PC-9 (cell line): ENCODE measurements around the gene TRIM21. TPM values are rescaled to one million over a fixed set of nuclear protein-coding genes. Genes with fewer than 3 reads are reported as not detected.

Source experiments
- BruUV-seq: library from RNA; stranded (reverse); fragments of 400-500 nt; replicated peaks from 2 replicates; lab custom pipeline; 2021; lab: Mats Ljungman, UMichigan
- CTCF ChIA-PET: fragments of 300-600 bp; sonication (Branson Sonifier 250); formaldehyde crosslinking; loops from one replicate; lab custom pipeline; 2022; ENCODE audit warnings: antibody characterized with exemption; lab: Charles Lee
- POLR2A ChIA-PET: fragments of 300-600 bp; sonication (Branson Sonifier 250); formaldehyde crosslinking; loops from one replicate; lab custom pipeline; 2022; ENCODE audit warnings: antibody characterized with exemption; ENCODE audit not compliant: unreplicated experiment; lab: Charles Lee
- DNase-seq, 2 experiments: peaks; one replicate each; pipeline versions ENCODE4 v3.0.0 to v3.0.0-alpha.2; 2015 to 2022; ENCODE audit warnings: mixed read lengths in 1 of 2
- H2AFZ ChIP-seq: fragments of 200-600 bp; sonication (generic); 2 replicates; pipeline ENCODE4 v1.8.1; 2017; ENCODE audit warnings: antibody characterized with exemption
- H3F3A ChIP-seq: fragments of 200-600 bp; sonication (generic); 2 replicates; pipeline ENCODE4 v1.8.1; 2017; ENCODE audit warnings: antibody characterized with exemption, mild to moderate bottlenecking, low read depth; ENCODE audit not compliant: insufficient read depth
- H3K27ac ChIP-seq: fragments of 200-600 bp; sonication (generic); 2 replicates; pipeline ENCODE4 v1.6.1; 2016; ENCODE audit warnings: mixed run types
- H3K27me3 ChIP-seq: fragments of 200-600 bp; sonication (generic); 2 replicates; pipeline ENCODE4 v1.6.1; 2016; ENCODE audit warnings: low read depth, mixed run types; ENCODE audit not compliant: insufficient read depth
- H3K36me3 ChIP-seq: fragments of 200-600 bp; sonication (generic); 2 replicates; pipeline ENCODE4 v1.6.1; 2016; ENCODE audit warnings: low read depth, mixed run types
- H3K4me1 ChIP-seq: fragments of 200-600 bp; sonication (generic); replicated peaks from 2 replicates; pipeline ENCODE4 v1.6.1; 2016; ENCODE audit warnings: mixed run types; ENCODE audit not compliant: insufficient read depth
- H3K4me2 ChIP-seq: fragments of 200-600 bp; sonication (generic); 2 replicates; pipeline ENCODE4 v1.6.1; 2017; ENCODE audit warnings: mixed run types
- H3K4me3 ChIP-seq: fragments of 200-600 bp; sonication (generic); 2 replicates; pipeline ENCODE4 v1.6.1; 2016; ENCODE audit warnings: mixed run types
- H3K79me2 ChIP-seq: fragments of 200-600 bp; sonication (generic); 2 replicates; pipeline ENCODE4 v1.6.1; 2017; ENCODE audit warnings: low read depth, mixed run types
- H3K9me2 ChIP-seq: fragments of 200-600 bp; sonication (generic); 2 replicates; pipeline ENCODE4 v1.8.1; 2017; ENCODE audit warnings: mild to moderate bottlenecking; ENCODE audit not compliant: insufficient read depth
- H3K9me3 ChIP-seq: fragments of 200-600 bp; sonication (generic); 2 replicates; pipeline ENCODE4 v1.8.1; 2016; ENCODE audit warnings: low read depth; ENCODE audit not compliant: insufficient read depth
- H4K20me1 ChIP-seq: fragments of 200-600 bp; sonication (generic); 2 replicates; pipeline ENCODE4 v1.8.1; 2017; ENCODE audit not compliant: insufficient read depth
- EZH2 ChIP-seq: fragments of 200-600 bp; sonication (generic); IDR thresholded peaks from 2 replicates; pipeline ENCODE4 v1.8.0; 2017; ENCODE audit warnings: antibody characterized with exemption, low read depth
- intact Hi-C: fragments of 100-400 bp; cut with micrococcal nuclease; formaldehyde crosslinking; loops from one replicate; pipeline ENCODE4 v1.10.0; 2022; ENCODE audit not compliant: unreplicated experiment
- total RNA-seq: library from RNA; stranded (reverse); gene quantifications from 2 replicates; pipeline ENCODE4 v1.2.3, GENCODE V29; 2021
- TF ChIP-seq, protein P1 (sequence below): fragments of 200-600 bp; sonication (generic); conservative IDR thresholded peaks from 2 replicates; pipeline ENCODE4 v1.6.1; 2017; ENCODE audit warnings: mixed run types, antibody characterized with exemption, mild to moderate bottlenecking, moderate library complexity

TRIM21 gene
- total RNA-seq, 1 experiment from 2014 or later, result 6.5 TPM

DNA sequence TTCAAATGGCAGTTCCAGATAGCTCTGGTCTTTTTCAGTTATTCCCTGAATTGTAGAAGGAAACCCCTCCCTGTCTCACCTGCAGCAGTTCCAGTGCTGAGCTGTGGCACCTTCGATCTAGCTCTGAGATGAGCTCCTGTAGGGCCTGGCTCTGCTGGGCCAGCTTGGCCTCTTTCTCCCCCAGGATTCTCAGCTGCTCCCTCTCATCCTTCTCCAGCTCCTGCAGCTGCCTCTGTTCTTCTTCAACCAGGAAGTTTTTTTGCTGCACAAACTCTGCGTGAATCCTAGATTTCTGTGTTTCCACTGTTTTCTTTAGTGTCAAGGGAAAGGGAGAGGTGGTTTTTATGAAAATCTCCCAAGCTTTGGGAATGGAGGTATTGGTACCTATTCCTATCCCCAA lies 5.3 kb downstream of the TRIM21 start:
- CTCF ChIA-PET, result no interaction called here
- Histone ChIP-seq H2AFZ (no peak overlapping the region), H3K36me3 (no peaks in the 10 kb centered on the region), H3K4me2 (no peak overlapping the region), H3K4me1 (no peaks in the 10 kb centered on the region), H3K4me3 (no peak overlapping the region), H3F3A (no peaks in the 10 kb centered on the region), H3K27ac (no peak overlapping the region), H3K79me2 (no peaks in the 10 kb centered on the region), H3K9me2 (no peaks in the 10 kb centered on the region), H3K27me3 (no peaks in the 10 kb centered on the region), H4K20me1 (no peaks in the 10 kb centered on the region), H3K9me3 (no peaks in the 10 kb centered on the region)
- POLR2A ChIA-PET, result no interaction called here
- TF ChIP-seq, protein P1, sequence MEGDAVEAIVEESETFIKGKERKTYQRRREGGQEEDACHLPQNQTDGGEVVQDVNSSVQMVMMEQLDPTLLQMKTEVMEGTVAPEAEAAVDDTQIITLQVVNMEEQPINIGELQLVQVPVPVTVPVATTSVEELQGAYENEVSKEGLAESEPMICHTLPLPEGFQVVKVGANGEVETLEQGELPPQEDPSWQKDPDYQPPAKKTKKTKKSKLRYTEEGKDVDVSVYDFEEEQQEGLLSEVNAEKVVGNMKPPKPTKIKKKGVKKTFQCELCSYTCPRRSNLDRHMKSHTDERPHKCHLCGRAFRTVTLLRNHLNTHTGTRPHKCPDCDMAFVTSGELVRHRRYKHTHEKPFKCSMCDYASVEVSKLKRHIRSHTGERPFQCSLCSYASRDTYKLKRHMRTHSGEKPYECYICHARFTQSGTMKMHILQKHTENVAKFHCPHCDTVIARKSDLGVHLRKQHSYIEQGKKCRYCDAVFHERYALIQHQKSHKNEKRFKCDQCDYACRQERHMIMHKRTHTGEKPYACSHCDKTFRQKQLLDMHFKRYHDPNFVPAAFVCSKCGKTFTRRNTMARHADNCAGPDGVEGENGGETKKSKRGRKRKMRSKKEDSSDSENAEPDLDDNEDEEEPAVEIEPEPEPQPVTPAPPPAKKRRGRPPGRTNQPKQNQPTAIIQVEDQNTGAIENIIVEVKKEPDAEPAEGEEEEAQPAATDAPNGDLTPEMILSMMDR, result no peak
- TF ChIP-seq EZH2, result no peak
- no TSS peak for BruUV-seq
- no peak for DNase-seq
- intact Hi-C loops, result no loop called here

DNA sequence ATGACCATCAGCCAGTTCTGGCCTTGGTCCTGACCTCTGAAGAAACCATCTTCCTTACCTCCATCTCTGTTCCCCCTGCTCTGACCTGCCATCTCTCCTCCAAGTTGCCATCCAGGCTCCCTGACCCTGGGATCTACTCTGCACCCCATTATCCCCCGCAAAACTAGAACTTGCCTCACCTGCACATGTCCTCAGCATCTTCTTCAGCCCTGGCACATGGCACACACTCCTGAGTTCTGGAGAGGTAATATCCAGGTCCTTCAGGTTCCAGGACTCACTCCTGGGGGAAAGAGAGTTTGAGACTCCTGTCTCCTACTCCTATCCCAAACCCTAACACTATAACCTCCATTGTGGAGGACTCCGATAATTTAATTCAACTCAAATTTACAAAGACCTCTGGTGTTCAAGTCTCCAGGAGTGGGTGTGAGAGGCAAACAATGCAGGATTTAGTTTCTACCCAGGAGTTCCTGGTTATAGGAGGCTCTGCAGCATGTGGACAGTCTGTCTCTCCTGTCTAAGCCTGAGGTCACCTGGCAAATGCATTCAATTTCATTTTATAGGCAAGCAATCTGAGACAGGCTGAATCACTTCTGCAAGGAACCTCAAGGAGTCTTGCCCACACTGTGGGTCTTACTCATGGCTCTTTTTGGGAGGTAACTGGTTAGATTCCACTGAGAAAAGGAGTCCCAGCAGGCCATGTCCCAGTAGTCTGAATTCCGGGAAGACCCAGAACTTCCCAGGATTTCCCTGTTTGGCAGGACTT lies 7.3 kb downstream of the TRIM21 start:
- POLR2A ChIA-PET, result no interaction called here
- Histone ChIP-seq H3K9me2 (no peaks in the 10 kb centered on the region), H3K4me2 (no peak overlapping the region), H3K9me3 (no peaks in the 10 kb centered on the region), H3K4me3 (no peak overlapping the region), H3K27me3 (no peaks in the 10 kb centered on the region), H3F3A (no peaks in the 10 kb centered on the region), H2AFZ (no peak overlapping the region), H3K27ac (no peak overlapping the region), H4K20me1 (no peaks in the 10 kb centered on the region), H3K36me3 (no peaks in the 10 kb centered on the region), H3K79me2 (no peaks in the 10 kb centered on the region), H3K4me1 (no peaks in the 10 kb centered on the region)
- no peak for DNase-seq
- CTCF ChIA-PET, result no interaction called here
- intact Hi-C loops, result no loop called here
- no TSS peak for BruUV-seq
- TF ChIP-seq EZH2, result no peak
- TF ChIP-seq, protein P1, result no peak

- Histone ChIP-seq H3F3A (no peaks in the 10 kb centered on the region), H3K27ac (no peak overlapping the region), H3K9me2 (no peaks in the 10 kb centered on the region), H2AFZ (no peak overlapping the region), H3K36me3 (no peaks in the 10 kb centered on the region), H3K4me2 (no peak overlapping the region), H3K27me3 (peaks cover 11% of the 10 kb centered on the region), H3K79me2 (no peaks in the 10 kb centered on the region), H3K9me3 (no peaks in the 10 kb centered on the region), H4K20me1 (no peaks in the 10 kb centered on the region), H3K4me1 (no peaks in the 10 kb centered on the region), H3K4me3 (no peak overlapping the region)
- BruUV-seq, result no TSS peak
- ChIA-PET POLR2A (no interaction called here), CTCF (no interaction called here)
- DNase-seq, result no peak
- TF ChIP-seq EZH2, result no peak
- TF ChIP-seq, protein P1, result no peak
- intact Hi-C loops, result no loop called here
Measured at GRCh38 chr11:4381901-4382300, 11.6 kb downstream of the TRIM21 start.
